PC-3 (cell line): ENCODE measurements around the gene NDUFV3. TPM values are rescaled to one million over a fixed set of nuclear protein-coding genes. Genes with fewer than 3 reads are reported as not detected.

Experiments used
- ATAC-seq: fragments of 200-7000 bp; cut with Tn5 transposase; 2 replicates; pipeline ENCODE4 v1.9.1; 2020; ENCODE audit warnings: mild to moderate bottlenecking, moderate library complexity
- BruUV-seq: library from RNA; stranded (reverse); fragments of 400-500 nt; replicated peaks from 2 replicates; lab custom pipeline; 2021; lab: Mats Ljungman, UMichigan
- CTCF ChIA-PET: fragments of 300-600 bp; sonication (Branson Sonifier 250); formaldehyde crosslinking; loops from one replicate; lab custom pipeline; 2022; ENCODE audit warnings: antibody characterized with exemption; lab: Charles Lee
- POLR2A ChIA-PET: fragments of 300-600 bp; sonication (Branson Sonifier 250); formaldehyde crosslinking; loops from one replicate; lab custom pipeline; 2022; ENCODE audit warnings: antibody characterized with exemption; ENCODE audit not compliant: unreplicated experiment; lab: Charles Lee
- DNase-seq: peaks from one replicate; pipeline ENCODE4 v3.0.0-alpha.2; 2015
- H2AFZ ChIP-seq: fragments of 300-600 bp; sonication (generic); 2 replicates; pipeline ENCODE4 v1.6.0; 2016; ENCODE audit warnings: antibody characterized with exemption, low read length
- H3F3A ChIP-seq: fragments of 300-600 bp; sonication (generic); one replicate; pipeline ENCODE4 v1.6.0; 2017; ENCODE audit warnings: antibody characterized with exemption, low read length, control low read depth, mild to moderate bottlenecking; ENCODE audit not compliant: unreplicated experiment
- H3K27ac ChIP-seq: fragments of 300-600 bp; sonication (generic); 2 replicates; pipeline ENCODE4 v1.5.1; 2016; ENCODE audit warnings: mild to moderate bottlenecking, low read length
- H3K27me3 ChIP-seq: fragments of 300-600 bp; sonication (generic); 2 replicates; pipeline ENCODE4 v1.6.1; 2016; ENCODE audit warnings: low read length, mixed read lengths
- H3K36me3 ChIP-seq: fragments of 300-600 bp; sonication (generic); 2 replicates; pipeline ENCODE4 v1.6.1; 2016; ENCODE audit warnings: low read depth, mixed run types, low read length, mixed read lengths
- H3K4me1 ChIP-seq: fragments of 300-600 bp; sonication (generic); 2 replicates; pipeline ENCODE4 v1.5.1; 2016; ENCODE audit warnings: low read length; ENCODE audit not compliant: insufficient read depth
- H3K4me2 ChIP-seq: fragments of 300-600 bp; sonication (generic); 2 replicates; pipeline ENCODE4 v1.6.0; 2016; ENCODE audit warnings: low read length
- H3K4me3 ChIP-seq: fragments of 300-600 bp; sonication (generic); 2 replicates; pipeline ENCODE4 v1.5.1; 2016; ENCODE audit warnings: mild to moderate bottlenecking, low read length, mixed read lengths
- H3K79me2 ChIP-seq: fragments of 300-600 bp; sonication (generic); 2 replicates; pipeline ENCODE4 v1.6.1; 2017; ENCODE audit warnings: low read length, mixed read lengths
- H3K9ac ChIP-seq: fragments of 300-600 bp; sonication (generic); 2 replicates; pipeline ENCODE4 v1.6.0; 2016; ENCODE audit warnings: mild to moderate bottlenecking, low read length
- H3K9me2 ChIP-seq: fragments of 300-600 bp; sonication (generic); replicated peaks from 2 replicates; pipeline ENCODE4 v1.6.1; 2016; ENCODE audit warnings: mixed run types, low read length, mixed read lengths
- H3K9me3 ChIP-seq: fragments of 300-600 bp; sonication (generic); 2 replicates; pipeline ENCODE4 v1.6.1; 2016; ENCODE audit warnings: low read length, mixed read lengths
- H4K20me1 ChIP-seq: fragments of 300-600 bp; sonication (generic); 2 replicates; pipeline ENCODE4 v1.6.1; 2016; ENCODE audit warnings: low read length, mixed read lengths
- EZH2 ChIP-seq: fragments of 300-600 bp; sonication (generic); IDR thresholded peaks from one replicate; pipeline ENCODE4 v1.6.1; 2017; ENCODE audit warnings: antibody characterized with exemption, mild to moderate bottlenecking, low read length; ENCODE audit not compliant: unreplicated experiment
- EZH2phosphoT487 ChIP-seq: fragments of 300-600 bp; sonication (generic); IDR thresholded peaks from 2 replicates; pipeline ENCODE4 v1.6.1; 2018; ENCODE audit warnings: mild to moderate bottlenecking, antibody characterized with exemption, low read length, borderline replicate concordance
- intact Hi-C: fragments of 100-400 bp; cut with micrococcal nuclease; formaldehyde crosslinking; loops from 2 replicates; pipeline ENCODE4 v1.9.0; 2023
- total RNA-seq: library from RNA; depleted of rRNA; stranded (reverse); fragments of >200 nt; gene quantifications from 2 replicates; pipeline ENCODE4 v1.2.3, GENCODE V29; 2014
- TF ChIP-seq, protein P1 (sequence below): fragments of 300-600 bp; sonication (generic); conservative IDR thresholded peaks from 2 replicates; pipeline ENCODE4 v1.5.1; 2017; ENCODE audit warnings: antibody characterized with exemption, low read depth, mild to moderate bottlenecking, low read length

NDUFV3 gene
- total RNA-seq, 1 experiment from 2014 or later = 61.6 TPM

DNA sequence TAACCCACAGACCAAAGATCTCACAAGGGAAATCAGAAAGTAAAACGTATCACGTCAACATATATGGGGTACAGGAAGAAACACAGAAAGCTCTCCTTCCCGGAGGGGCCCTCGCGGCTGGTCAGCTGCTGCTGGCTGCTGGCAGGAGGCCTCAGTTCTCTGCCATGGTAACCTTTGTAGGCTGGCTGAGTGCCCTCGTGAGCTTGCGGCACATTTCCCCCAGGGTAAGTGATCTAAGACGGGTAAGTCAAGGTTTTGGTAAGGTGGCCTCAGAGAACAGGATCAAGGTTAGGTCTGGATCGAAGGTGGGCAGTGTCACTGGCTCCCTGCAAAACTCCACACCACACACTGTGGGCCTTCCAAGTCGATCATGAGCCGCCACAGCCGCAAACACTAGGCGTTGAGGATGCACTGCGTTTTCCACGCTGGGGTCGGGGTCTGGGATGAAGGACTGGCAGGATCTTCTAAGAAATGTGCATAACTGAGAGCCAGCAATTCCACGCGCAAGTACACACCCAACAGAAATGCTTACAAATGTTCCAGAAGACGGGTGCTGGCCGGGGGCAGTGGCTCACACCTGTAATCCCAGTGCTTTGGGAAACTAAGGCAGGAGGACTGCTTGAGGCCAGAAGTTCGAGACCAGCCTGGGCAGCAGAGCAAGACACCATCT is 47.7 kb upstream of the NDUFV3 start:
- no TSS peak for BruUV-seq
- Histone ChIP-seq H3K27me3 (no peaks in the 10 kb centered on the region), H3K79me2 (peaks cover 49% of the 10 kb centered on the region), H3K4me1 (no peaks in the 10 kb centered on the region), H3K9ac (no peak overlapping the region), H3K4me2 (no peak overlapping the region), H2AFZ (no peak overlapping the region), H3K9me3 (no peaks in the 10 kb centered on the region), H4K20me1 (peaks cover 22% of the 10 kb centered on the region), H3K4me3 (no peak overlapping the region), H3K36me3 (peaks cover 70% of the 10 kb centered on the region), H3F3A (no peaks in the 10 kb centered on the region), H3K27ac (no peak overlapping the region), H3K9me2 (no peaks in the 10 kb centered on the region)
- ChIA-PET CTCF (no interaction called here), POLR2A (no interaction called here)
- DNase-seq (no peak), ATAC-seq (no peak)
- intact Hi-C loops = no loop called here
- TF ChIP-seq, protein P1, sequence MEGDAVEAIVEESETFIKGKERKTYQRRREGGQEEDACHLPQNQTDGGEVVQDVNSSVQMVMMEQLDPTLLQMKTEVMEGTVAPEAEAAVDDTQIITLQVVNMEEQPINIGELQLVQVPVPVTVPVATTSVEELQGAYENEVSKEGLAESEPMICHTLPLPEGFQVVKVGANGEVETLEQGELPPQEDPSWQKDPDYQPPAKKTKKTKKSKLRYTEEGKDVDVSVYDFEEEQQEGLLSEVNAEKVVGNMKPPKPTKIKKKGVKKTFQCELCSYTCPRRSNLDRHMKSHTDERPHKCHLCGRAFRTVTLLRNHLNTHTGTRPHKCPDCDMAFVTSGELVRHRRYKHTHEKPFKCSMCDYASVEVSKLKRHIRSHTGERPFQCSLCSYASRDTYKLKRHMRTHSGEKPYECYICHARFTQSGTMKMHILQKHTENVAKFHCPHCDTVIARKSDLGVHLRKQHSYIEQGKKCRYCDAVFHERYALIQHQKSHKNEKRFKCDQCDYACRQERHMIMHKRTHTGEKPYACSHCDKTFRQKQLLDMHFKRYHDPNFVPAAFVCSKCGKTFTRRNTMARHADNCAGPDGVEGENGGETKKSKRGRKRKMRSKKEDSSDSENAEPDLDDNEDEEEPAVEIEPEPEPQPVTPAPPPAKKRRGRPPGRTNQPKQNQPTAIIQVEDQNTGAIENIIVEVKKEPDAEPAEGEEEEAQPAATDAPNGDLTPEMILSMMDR = no peak
- TF ChIP-seq EZH2phosphoT487 = no peak
- TF ChIP-seq EZH2 = no peak

DNA sequence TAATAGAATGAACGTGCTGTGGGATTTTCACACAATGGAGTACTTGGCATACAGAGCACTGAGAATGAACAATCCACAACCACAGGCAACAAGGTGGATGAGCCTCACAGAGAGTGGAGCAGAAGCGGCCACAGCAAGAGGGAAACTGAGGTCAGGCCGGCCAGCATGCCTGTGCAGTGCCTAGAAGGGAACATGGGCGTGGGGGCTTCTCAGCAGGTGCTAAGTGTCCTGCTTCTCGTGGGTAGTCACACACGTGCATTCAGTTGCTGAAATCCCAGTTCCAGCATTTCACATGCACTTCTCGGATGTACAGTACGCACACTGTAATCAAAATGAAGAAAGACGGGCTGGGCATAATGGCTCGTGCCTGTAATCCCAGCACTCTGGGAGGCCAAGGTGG is 46.9 kb upstream of the NDUFV3 start:
- H3K4me1 ChIP-seq = no peaks in the 10 kb centered on the region
- no peak overlapping the region for H3K4me2 ChIP-seq
- H3K9ac ChIP-seq = no peak overlapping the region
- H2AFZ ChIP-seq = no peak overlapping the region
- no peak overlapping the region for H3K4me3 ChIP-seq
- no peaks in the 10 kb centered on the region for H3F3A ChIP-seq
- peaks cover 22% of the 10 kb centered on the region for H4K20me1 ChIP-seq
- H3K9me2 ChIP-seq = no peaks in the 10 kb centered on the region
- H3K27ac ChIP-seq = no peak overlapping the region
- ATAC-seq = no peak
- H3K36me3 ChIP-seq = peaks cover 68% of the 10 kb centered on the region
- no peak for DNase-seq
- POLR2A ChIA-PET = no interaction called here
- intact Hi-C loops = no loop called here
- TF ChIP-seq EZH2 = no peak
- TF ChIP-seq EZH2phosphoT487 = no peak
- TF ChIP-seq, protein P1 = no peak
- BruUV-seq = no TSS peak
- CTCF ChIA-PET = no interaction called here
- no peaks in the 10 kb centered on the region for H3K27me3 ChIP-seq
- H3K79me2 ChIP-seq = peaks cover 49% of the 10 kb centered on the region
- H3K9me3 ChIP-seq = no peaks in the 10 kb centered on the region

DNA sequence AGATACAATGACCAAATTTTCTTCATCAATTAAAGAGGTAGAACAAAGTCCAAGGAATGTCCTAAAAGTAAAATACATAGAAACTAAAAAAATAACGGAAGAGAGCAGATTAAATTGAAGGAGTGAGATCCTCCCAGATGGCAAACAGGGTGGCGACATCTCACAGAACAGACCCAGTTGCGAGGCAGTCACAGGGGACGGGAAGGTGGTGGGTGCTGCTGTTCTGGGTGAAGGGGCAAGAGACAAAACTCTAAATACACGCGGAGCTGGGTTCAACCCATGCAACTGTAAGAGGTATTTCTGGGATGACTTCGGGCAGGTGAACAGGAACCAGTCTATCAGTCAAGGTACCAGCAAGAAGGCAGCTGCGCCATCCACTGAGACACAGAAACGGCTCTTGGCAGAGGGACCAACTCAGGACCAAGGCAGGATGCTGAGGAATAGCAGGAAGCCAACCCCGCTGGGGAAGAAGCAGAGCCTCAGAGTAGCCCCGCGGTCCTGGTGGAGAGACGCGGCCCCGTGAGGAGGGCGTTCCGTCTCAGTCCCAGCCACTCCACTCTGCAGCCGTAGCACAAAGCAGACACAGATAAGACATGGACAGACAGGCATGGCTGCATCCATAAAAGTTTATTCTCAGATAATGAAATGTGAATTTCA is 45.9 kb upstream of the NDUFV3 start:
- ATAC-seq (no peak), DNase-seq (no peak)
- H3K4me2 ChIP-seq = no peak overlapping the region
- TF ChIP-seq EZH2phosphoT487 = no peak
- intact Hi-C loops = no loop called here
- no peaks in the 10 kb centered on the region for H3K4me1 ChIP-seq
- ChIA-PET POLR2A (no interaction called here), CTCF (no interaction called here)
- no peak overlapping the region for H2AFZ ChIP-seq
- peaks cover 22% of the 10 kb centered on the region for H4K20me1 ChIP-seq
- H3K27me3 ChIP-seq = no peaks in the 10 kb centered on the region
- no peaks in the 10 kb centered on the region for H3F3A ChIP-seq
- no peak overlapping the region for H3K9ac ChIP-seq
- no peaks in the 10 kb centered on the region for H3K9me3 ChIP-seq
- H3K27ac ChIP-seq = no peak overlapping the region
- peaks cover 68% of the 10 kb centered on the region for H3K36me3 ChIP-seq
- no TSS peak for BruUV-seq
- no peaks in the 10 kb centered on the region for H3K9me2 ChIP-seq
- H3K79me2 ChIP-seq = peaks cover 49% of the 10 kb centered on the region
- H3K4me3 ChIP-seq = no peak overlapping the region
